Liver (tissue), 9 donors: Measurements from ENCODE around the gene SLC16A10. TPM values are rescaled to one million over a fixed set of nuclear protein-coding genes. Genes with fewer than 3 reads are reported as not detected.

Experiments
- DNase-seq: peaks from one replicate; pipeline ENCODE4 v3.0.0-alpha.2; 2017; ENCODE audit warnings: low spot score
- H3K27ac ChIP-seq, 2 donors: one replicate each; pipeline ENCODE4 v1.7.0; 2013; ENCODE audit warnings: inconsistent platforms in 2 of 2, low read length in 2 of 2, control low read depth in 1 of 2, low read depth in 1 of 2, mild to moderate bottlenecking in 1 of 2
- H3K27me3 ChIP-seq, 4 donors: one replicate each; pipeline versions ENCODE4 v1.6.1 to v1.7.0; 2013; ENCODE audit warnings: low read length in 3 of 4, inconsistent platforms in 1 of 4, mild to moderate bottlenecking in 1 of 4, moderate library complexity in 1 of 4; ENCODE audit not compliant: control insufficient read depth in 4 of 4, insufficient read depth in 4 of 4
- H3K36me3 ChIP-seq, 4 donors: one replicate each; pipeline versions ENCODE4 v1.6.1 to v1.7.0; 2013; ENCODE audit warnings: low read length in 3 of 4, mild to moderate bottlenecking in 3 of 4, low read depth in 1 of 4, moderate library complexity in 1 of 4; ENCODE audit not compliant: control insufficient read depth in 4 of 4, insufficient read depth in 3 of 4
- H3K4me1 ChIP-seq, 4 donors: one replicate each; pipeline versions ENCODE4 v1.6.1 to v1.7.0; 2013; ENCODE audit warnings: low read length in 3 of 4, mild to moderate bottlenecking in 3 of 4, moderate library complexity in 1 of 4; ENCODE audit not compliant: control insufficient read depth in 4 of 4, insufficient read depth in 4 of 4
- H3K4me3 ChIP-seq, 3 donors: one replicate each; pipeline versions ENCODE4 v1.6.1 to v1.7.0; 2013; ENCODE audit warnings: low read length in 3 of 3, control low read depth in 1 of 3, low read depth in 1 of 3, mild to moderate bottlenecking in 1 of 3
- H3K9ac ChIP-seq, 2 donors: one replicate each; pipeline ENCODE4 v1.7.0; 2013; ENCODE audit warnings: low read length in 2 of 2, mild to moderate bottlenecking in 2 of 2, moderate library complexity in 2 of 2, control low read depth in 1 of 2, low read depth in 1 of 2
- H3K9me3 ChIP-seq, 4 donors: one replicate each; pipeline versions ENCODE4 v1.6.1 to v1.7.0; 2013; ENCODE audit warnings: low read length in 3 of 4; ENCODE audit not compliant: control insufficient read depth in 4 of 4
- ATF3 ChIP-seq: IDR thresholded peaks from 2 replicates; pipeline ENCODE4 v1.6.1; 2016; ENCODE audit warnings: antibody characterized with exemption
- CTCF ChIP-seq: fragments of 150-350 bp; IDR thresholded peaks from 2 replicates; pipeline ENCODE4 v1.5.1; 2017; ENCODE audit warnings: improper control_type of control experiment, low read depth, low read length; ENCODE audit not compliant: missing input control
- EGR1 ChIP-seq, 2 donors: IDR thresholded peaks; 2 replicates each; pipeline ENCODE4 v1.6.1; 2016 to 2018; ENCODE audit warnings: antibody characterized with exemption in 2 of 2, low read depth in 2 of 2
- FOXA1 ChIP-seq: IDR thresholded peaks from 2 replicates; pipeline ENCODE4 v1.6.1; 2016; ENCODE audit warnings: antibody characterized with exemption
- FOXA2 ChIP-seq: IDR thresholded peaks from 2 replicates; pipeline ENCODE4 v1.6.1; 2016; ENCODE audit warnings: antibody characterized with exemption
- GABPA ChIP-seq, 2 donors: IDR thresholded peaks in 1 of 2; conservative IDR thresholded peaks in 1 of 2; 2 replicates each; pipeline ENCODE4 v1.6.1; 2016; ENCODE audit warnings: antibody characterized with exemption in 2 of 2, mild to moderate bottlenecking in 1 of 2, moderate library complexity in 1 of 2
- HNF4A ChIP-seq, 2 donors: conservative IDR thresholded peaks; 2 replicates each; pipeline ENCODE4 v1.6.1; 2016; ENCODE audit warnings: antibody characterized with exemption in 2 of 2, mild to moderate bottlenecking in 2 of 2
- HNF4G ChIP-seq: IDR thresholded peaks from 2 replicates; pipeline ENCODE4 v1.6.1; 2016; ENCODE audit warnings: antibody characterized with exemption
- JUND ChIP-seq, 2 donors: IDR thresholded peaks; 2 replicates each; pipeline ENCODE4 v1.6.1; 2016; ENCODE audit warnings: antibody characterized with exemption in 2 of 2
- MAX ChIP-seq: IDR thresholded peaks from 2 replicates; pipeline ENCODE4 v1.6.1; 2016; ENCODE audit warnings: antibody characterized with exemption
- NR2F2 ChIP-seq: IDR thresholded peaks from 2 replicates; pipeline ENCODE4 v1.6.1; 2016; ENCODE audit warnings: antibody characterized with exemption
- RAD21 ChIP-seq, 2 donors: IDR thresholded peaks; 2 replicates each; pipeline ENCODE4 v1.6.1; 2016; ENCODE audit warnings: antibody characterized with exemption in 2 of 2, mild to moderate bottlenecking in 2 of 2
- REST ChIP-seq: IDR thresholded peaks from 2 replicates; pipeline ENCODE4 v1.6.1; 2016; ENCODE audit warnings: antibody characterized with exemption, mild to moderate bottlenecking
- RXRA ChIP-seq, 2 donors: IDR thresholded peaks; 2 replicates each; pipeline ENCODE4 v1.6.1; 2017 to 2018; ENCODE audit warnings: antibody characterized with exemption in 2 of 2, mild to moderate bottlenecking in 1 of 2
- SP1 ChIP-seq: IDR thresholded peaks from 2 replicates; pipeline ENCODE4 v1.6.1; 2018; ENCODE audit warnings: antibody characterized with exemption, mild to moderate bottlenecking
- TAF1 ChIP-seq: conservative IDR thresholded peaks from 2 replicates; pipeline ENCODE4 v1.6.1; 2016; ENCODE audit warnings: antibody characterized with exemption, mild to moderate bottlenecking
- YY1 ChIP-seq: IDR thresholded peaks from 2 replicates; pipeline ENCODE4 v1.6.1; 2016; ENCODE audit warnings: antibody characterized with exemption, mild to moderate bottlenecking
- ZBTB33 ChIP-seq: IDR thresholded peaks from 2 replicates; pipeline ENCODE4 v1.6.1; 2016; ENCODE audit warnings: antibody characterized with exemption
- WGBS: extraction: QIAGEN DNeasy Blood & Tissue Kit; methylation state at CpG from one replicate; pipeline ENCODE4 v1.1.7; 2013; 5-methylcytosine and 5-hydroxymethylcytosine counted together
- polyA plus RNA-seq, 2 donors: library from polyadenylated mRNA; stranded (reverse) in 1 of 2; unstranded in 1 of 2; fragments of 200-250 nt in 1 of 2; fragments of >200 nt in 1 of 2; fragmentation: Nextera tagmentation in 1 of 2; extraction: Ambion mirVana in 1 of 2; gene quantifications; one replicate each; pipeline versions ENCODE4 v1.2.1 to v1.2.3, GENCODE V29; 2013 to 2015
- total RNA-seq, 2 donors: library from RNA; depleted of rRNA; stranded (reverse); fragments of >200 nt; gene quantifications; one replicate each; pipeline ENCODE4 v1.2.3, GENCODE V29; 2014
- donor health status: healthy.
- donor health status: healthy.
- donor health status: healthy.
- donor health status: healthy.
- donor health status: healthy.

SLC16A10 gene
- total and polyA plus RNA-seq, 4 donors, result 1.8 to 16.7 (median 8.4) TPM

GRCh38 chr6:111096246-111096645 is 8.9 kb downstream of the SLC16A10 start:
- WGBS, result 35% methylated on average over 3 of the region's 3 CpGs
- Histone ChIP-seq H3K27me3 (no peaks in the 10 kb centered on the region), H3K9ac (no peak overlapping the region), H3K27ac (no peak overlapping the region), H3K4me1 (peaks cover 0 to 5% (median 4%) of the 10 kb centered on the region in 4 donors), H3K9me3 (no peaks in the 10 kb centered on the region), H3K4me3 (no peak overlapping the region), H3K36me3 (no peaks in the 10 kb centered on the region)
- TF ChIP-seq RAD21 (IDR thresholded peaks at IDR 0.05) (peak in 1 of 2 donors; percentile 10), EGR1 (IDR thresholded peaks at IDR 0.05; ENCODE audit: low read depth in 2 of 2) (no peak), REST (no peak), RXRA (IDR thresholded peaks at IDR 0.05) (no peak)
- peak; percentile 44 for DNase-seq

- no peak for DNase-seq
- H3K9me3 ChIP-seq, result no peaks in the 10 kb centered on the region
- H3K27me3 ChIP-seq, result no peaks in the 10 kb centered on the region
- WGBS, result 66% methylated on average over 2 of the region's 2 CpGs
- no peak overlapping the region for H3K27ac ChIP-seq
- TF ChIP-seq HNF4A (conservative IDR thresholded peaks at IDR 0.05), result no peak
- TF ChIP-seq RAD21 (IDR thresholded peaks at IDR 0.05), result no peak
- no peak for TF ChIP-seq FOXA1
- no peak for TF ChIP-seq TAF1
- no peak for TF ChIP-seq YY1
- no peak for TF ChIP-seq NR2F2
- no peak for TF ChIP-seq RXRA (IDR thresholded peaks at IDR 0.05)
- TF ChIP-seq JUND (IDR thresholded peaks at IDR 0.05), result no peak
- no peak for TF ChIP-seq ATF3
- no peak for TF ChIP-seq SP1
- TF ChIP-seq MAX, result no peak
- TF ChIP-seq ZBTB33, result no peak
- TF ChIP-seq FOXA2, result no peak
- TF ChIP-seq HNF4G, result no peak
- no peak for TF ChIP-seq REST
- TF ChIP-seq GABPA (IDR thresholded peaks at IDR 0.05 in 1 of 2, conservative IDR thresholded peaks at IDR 0.05 in 1 of 2), result no peak
- TF ChIP-seq CTCF, result no peak
- TF ChIP-seq EGR1 (IDR thresholded peaks at IDR 0.05; ENCODE audit: low read depth in 2 of 2), result no peak
- H3K36me3 ChIP-seq, result no peaks in the 10 kb centered on the region
- H3K4me1 ChIP-seq, result peaks cover 0 to 5% (median 4%) of the 10 kb centered on the region in 4 donors
- no peak overlapping the region for H3K9ac ChIP-seq
- H3K4me3 ChIP-seq, result no peak overlapping the region
Measured at GRCh38 chr6:111098597-111098996, 11.3 kb downstream of the SLC16A10 start.
